Measurements from ENCODE around the gene RAB27A.

Gene RAB27A

GRCh38 chr15:55235546-55236036 is 54.0 kb downstream of the RAB27A start:
- H2AFZ ChIP-seq (ENCODE audit: low read length): no peak overlapping the region
- no peaks in the 10 kb centered on the region for H3K27me3 ChIP-seq (replicated peaks; ENCODE audit: insufficient read depth, low read length)
- H3K4me1 ChIP-seq (ENCODE audit: low read length): peaks cover 18% of the 10 kb centered on the region
- no peak for TF ChIP-seq EZH2phosphoT487 (IDR thresholded peaks at IDR 0.05; ENCODE audit: low read length)
- TF ChIP-seq EZH2 (optimal IDR thresholded peaks at IDR 0.05; ENCODE audit: low read depth, low read length): no peak
- no peak for TF ChIP-seq CTCF (IDR thresholded peaks at IDR 0.05; ENCODE audit: low read length)
- H3K4me3 ChIP-seq (ENCODE audit: low read length): no peak overlapping the region
- no peak for DNase-seq
- no peaks in the 10 kb centered on the region for H3F3A ChIP-seq (ENCODE audit: insufficient read depth, low read length)
- H3K36me3 ChIP-seq (replicated peaks; ENCODE audit: insufficient read depth, low read length): no peaks in the 10 kb centered on the region; the same call in 1 of the 2 replicates
- no peak overlapping the region for H3K9ac ChIP-seq (ENCODE audit: low read length)
- peaks cover 22% of the 10 kb centered on the region for H3K79me2 ChIP-seq (ENCODE audit: low read length)
- no peaks in the 10 kb centered on the region for H3K9me2 ChIP-seq (replicated peaks; ENCODE audit: insufficient read depth, low read length)
- no peak overlapping the region for H3K27ac ChIP-seq (ENCODE audit: low read length)
- no peak overlapping the region for H3K4me2 ChIP-seq (ENCODE audit: low read depth, low read length)
- no peaks in the 10 kb centered on the region for H3K9me3 ChIP-seq (replicated peaks; ENCODE audit: insufficient read depth, low read length)
- no peaks in the 10 kb centered on the region for H4K20me1 ChIP-seq (ENCODE audit: insufficient read depth, low read length)

GRCh38 chr15:55234800-55235104 is 54.9 kb downstream of the RAB27A start:
- H4K20me1 ChIP-seq (ENCODE audit: insufficient read depth, low read length): no peaks in the 10 kb centered on the region
- no peak overlapping the region for H2AFZ ChIP-seq (ENCODE audit: low read length)
- no peak overlapping the region for H3K27ac ChIP-seq (ENCODE audit: low read length)
- H3F3A ChIP-seq (ENCODE audit: insufficient read depth, low read length): no peaks in the 10 kb centered on the region
- TF ChIP-seq EZH2 (optimal IDR thresholded peaks at IDR 0.05; ENCODE audit: low read depth, low read length): no peak
- TF ChIP-seq EZH2phosphoT487 (IDR thresholded peaks at IDR 0.05; ENCODE audit: low read length): no peak
- TF ChIP-seq CTCF (IDR thresholded peaks at IDR 0.05; ENCODE audit: low read length): no peak
- H3K9me3 ChIP-seq (replicated peaks; ENCODE audit: insufficient read depth, low read length): no peaks in the 10 kb centered on the region
- peaks cover 14% of the 10 kb centered on the region for H3K79me2 ChIP-seq (ENCODE audit: low read length)
- no peak overlapping the region for H3K4me3 ChIP-seq (ENCODE audit: low read length)
- no peak overlapping the region for H3K4me2 ChIP-seq (ENCODE audit: low read depth, low read length)
- DNase-seq: no peak
- H3K9me2 ChIP-seq (replicated peaks; ENCODE audit: insufficient read depth, low read length): no peaks in the 10 kb centered on the region
- H3K4me1 ChIP-seq (ENCODE audit: low read length): peaks cover 18% of the 10 kb centered on the region
- H3K9ac ChIP-seq (ENCODE audit: low read length): no peak overlapping the region
- H3K36me3 ChIP-seq (replicated peaks; ENCODE audit: insufficient read depth, low read length): no peaks in the 10 kb centered on the region; the same call in 1 of the 2 replicates
- no peaks in the 10 kb centered on the region for H3K27me3 ChIP-seq (replicated peaks; ENCODE audit: insufficient read depth, low read length)

GRCh38 chr15:55234104-55234799 is 55.4 kb downstream of the RAB27A start:
- Histone ChIP-seq H3K9me3 (replicated peaks; ENCODE audit: insufficient read depth, low read length) (no peaks in the 10 kb centered on the region), H3F3A (ENCODE audit: insufficient read depth, low read length) (no peaks in the 10 kb centered on the region), H3K4me1 (ENCODE audit: low read length) (peaks cover 18% of the 10 kb centered on the region), H3K36me3 (replicated peaks; ENCODE audit: insufficient read depth, low read length) (no peaks in the 10 kb centered on the region; the same call in 1 of the 2 replicates), H3K9ac (ENCODE audit: low read length) (no peak overlapping the region), H3K27ac (ENCODE audit: low read length) (no peak overlapping the region), H2AFZ (ENCODE audit: low read length) (no peak overlapping the region), H4K20me1 (ENCODE audit: insufficient read depth, low read length) (no peaks in the 10 kb centered on the region), H3K27me3 (replicated peaks; ENCODE audit: insufficient read depth, low read length) (no peaks in the 10 kb centered on the region), H3K9me2 (replicated peaks; ENCODE audit: insufficient read depth, low read length) (no peaks in the 10 kb centered on the region), H3K4me2 (ENCODE audit: low read depth, low read length) (no peak overlapping the region), H3K79me2 (ENCODE audit: low read length) (peaks cover 11% of the 10 kb centered on the region; the same call in 1 of the 2 replicates), H3K4me3 (ENCODE audit: low read length) (no peak overlapping the region)
- TF ChIP-seq CTCF (IDR thresholded peaks at IDR 0.05; ENCODE audit: low read length) (no peak), EZH2 (optimal IDR thresholded peaks at IDR 0.05; ENCODE audit: low read depth, low read length) (no peak), EZH2phosphoT487 (IDR thresholded peaks at IDR 0.05; ENCODE audit: low read length) (no peak)
- DNase-seq: no peak
